Tibial nerve (tissue), 3 donors: Measurements from ENCODE around the gene CDK15.

Source experiments
- CTCF ChIP-seq, 5 experiments: fragments of 200-600 bp in 3 of 5; fragments of 450-650 bp in 2 of 5; sonication (generic) in 3 of 5; IDR thresholded peaks; one replicate each; pipeline ENCODE4 v1.5.1; 2016 to 2019; ENCODE audit warnings: antibody characterized with exemption in 5 of 5, mild to moderate bottlenecking in 3 of 5, moderate library complexity in 2 of 5
- POLR2A ChIP-seq, 2 donors: fragments of 450-650 bp; IDR thresholded peaks; one replicate each; pipeline ENCODE4 v1.6.1; 2017; ENCODE audit warnings: antibody characterized with exemption in 2 of 2, mild to moderate bottlenecking in 2 of 2, moderate library complexity in 2 of 2

- no peak for TF ChIP-seq CTCF (IDR thresholded peaks at IDR 0.05)
- TF ChIP-seq POLR2A (IDR thresholded peaks at IDR 0.05): no peak
Measured at GRCh38 chr2:201879996-201880395, 73.7 kb downstream of the CDK15 start.
